HEK293T (cell line): ENCODE results near the gene PLEKHA7.

ENCODE experiments used
- CTCF ChIA-PET: fragments of 350-600 bp; formaldehyde crosslinking; extraction: SDS; loops from one replicate; lab custom pipeline; 2021; ENCODE audit warnings: antibody characterized with exemption, inconsistent platforms; lab: Yijun Ruan, JAX
- POLR2A ChIA-PET: fragments of 350-600 bp; formaldehyde crosslinking; extraction: SDS; loops from one replicate; lab custom pipeline; 2020; ENCODE audit warnings: antibody characterized with exemption, inconsistent platforms; lab: Yijun Ruan, JAX
- DNase-seq: peaks from one replicate; pipeline ENCODE4 v3.0.0; 2012; ENCODE audit warnings: mixed read lengths; ENCODE audit errors: extremely low spot score
- ARNT ChIP-seq: fragments of 450-650 bp; IDR thresholded peaks from 2 replicates; pipeline ENCODE4 v1.6.1; 2017; ENCODE audit warnings: mild to moderate bottlenecking
- BHLHE40 ChIP-seq: fragments of 450-650 bp; IDR thresholded peaks from 2 replicates; pipeline ENCODE4 v1.6.1; 2016; ENCODE audit warnings: mild to moderate bottlenecking, moderate library complexity, borderline replicate concordance
- CTBP1 ChIP-seq: fragments of 450-650 bp; IDR thresholded peaks from 2 replicates; pipeline ENCODE4 v1.6.1; 2016; ENCODE audit warnings: borderline replicate concordance
- ELF4 ChIP-seq: fragments of 450-650 bp; IDR thresholded peaks from 2 replicates; pipeline ENCODE4 v1.6.1; 2017; ENCODE audit warnings: antibody characterized with exemption
- FOXA1 ChIP-seq: fragments of 450-650 bp; IDR thresholded peaks from 2 replicates; pipeline ENCODE4 v1.6.1; 2016; ENCODE audit warnings: mild to moderate bottlenecking
- FOXK2 ChIP-seq: fragments of 450-650 bp; IDR thresholded peaks from 2 replicates; pipeline ENCODE4 v1.6.1; 2016; ENCODE audit warnings: mild to moderate bottlenecking
- FOXM1 ChIP-seq: fragments of 450-650 bp; IDR thresholded peaks from 2 replicates; pipeline ENCODE4 v1.6.1; 2017; ENCODE audit warnings: mild to moderate bottlenecking, borderline replicate concordance
- HDGF ChIP-seq: fragments of 450-650 bp; IDR thresholded peaks from 2 replicates; pipeline ENCODE4 v1.6.1; 2017; ENCODE audit warnings: antibody characterized with exemption, borderline replicate concordance
- L3MBTL2 ChIP-seq: fragments of 450-650 bp; conservative IDR thresholded peaks from 2 replicates; pipeline ENCODE4 v1.6.1; 2016; ENCODE audit warnings: mild to moderate bottlenecking
- LEF1 ChIP-seq: fragments of 450-650 bp; IDR thresholded peaks from 2 replicates; pipeline ENCODE4 v1.6.1; 2017; ENCODE audit warnings: mild to moderate bottlenecking, borderline replicate concordance
- NFRKB ChIP-seq: fragments of 450-650 bp; IDR thresholded peaks from 2 replicates; pipeline ENCODE4 v1.6.1; 2016; ENCODE audit warnings: mild to moderate bottlenecking, moderate library complexity
- PKNOX1 ChIP-seq: fragments of 450-650 bp; IDR thresholded peaks from 2 replicates; pipeline ENCODE4 v1.6.1; 2016
- SP1 ChIP-seq: fragments of 450-650 bp; IDR thresholded peaks from 2 replicates; pipeline ENCODE4 v1.6.1; 2017
- SUZ12 ChIP-seq: fragments of 450-650 bp; IDR thresholded peaks from 2 replicates; pipeline ENCODE4 v1.6.1; 2016; ENCODE audit warnings: mild to moderate bottlenecking
- TARDBP ChIP-seq: fragments of 450-650 bp; IDR thresholded peaks from 2 replicates; pipeline ENCODE4 v1.6.1; 2016
- ZNF384 ChIP-seq: fragments of 450-650 bp; IDR thresholded peaks from 2 replicates; pipeline ENCODE4 v1.6.1; 2016

The PLEKHA7 gene

DNA sequence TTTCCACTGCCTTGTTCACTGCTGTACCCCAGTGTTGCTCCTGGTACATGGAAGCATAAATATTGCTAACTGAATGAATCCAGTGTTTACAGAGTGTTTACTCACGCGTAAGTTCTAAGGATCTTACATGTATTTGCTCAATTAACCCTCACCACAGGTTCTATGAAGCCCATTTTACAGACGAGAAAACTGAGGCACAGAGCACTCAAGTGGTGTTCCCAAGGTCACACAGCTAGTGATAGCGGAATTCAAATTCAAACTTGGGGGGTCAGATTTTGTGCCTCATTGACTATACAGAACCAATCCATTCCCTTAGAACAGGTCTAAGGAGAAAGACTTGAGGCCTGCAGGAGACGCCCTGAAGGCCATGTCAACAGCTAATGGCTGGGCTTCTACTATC is 72.3 kb downstream of the PLEKHA7 start:
- ChIA-PET CTCF (interaction anchor here (1.5 kb wide), 1 partner anchor 121 kb away, joined by 4 read pairs; no protein-coding TSS in a partner anchor), POLR2A (interaction anchor here (1.1 kb wide), 1 partner anchor 72 kb away, joined by 3 read pairs; the partner anchor contains the start of gene PLEKHA7)
- no peak for DNase-seq
- no peak for TF ChIP-seq FOXK2
- no peak for TF ChIP-seq SUZ12
- no peak for TF ChIP-seq BHLHE40
- no peak for TF ChIP-seq PKNOX1
- TF ChIP-seq ELF4, result no peak
- no peak for TF ChIP-seq FOXM1
- TF ChIP-seq SP1, result no peak
- TF ChIP-seq ZNF384, result no peak
- no peak for TF ChIP-seq TARDBP
- no peak for TF ChIP-seq LEF1
- no peak for TF ChIP-seq HDGF
- TF ChIP-seq CTBP1, result no peak
- TF ChIP-seq ARNT, result no peak
- TF ChIP-seq NFRKB, result no peak
- TF ChIP-seq FOXA1, result no peak

DNA sequence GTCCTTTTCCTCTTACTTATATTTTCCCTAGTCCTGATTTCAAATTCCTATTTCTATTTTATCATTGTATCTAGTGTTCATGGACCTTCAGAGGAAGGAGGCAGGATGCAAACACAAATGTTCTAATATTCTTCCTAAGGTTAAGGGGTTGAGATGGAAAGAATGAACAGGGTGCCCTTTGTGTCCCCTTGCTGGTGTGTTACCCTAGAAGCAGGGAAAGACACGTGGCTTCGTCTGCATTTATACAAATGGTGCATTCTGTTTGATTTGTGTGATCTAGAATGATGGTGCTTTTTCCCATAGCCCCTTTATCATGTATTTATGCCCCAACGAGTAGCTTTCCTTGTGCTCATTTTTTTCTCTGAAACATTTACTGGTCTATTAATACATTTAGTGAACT is 76.2 kb downstream of the PLEKHA7 start:
- DNase-seq, result no peak
- ChIA-PET CTCF (no interaction called here), POLR2A (no interaction called here)
- no peak for TF ChIP-seq SUZ12
- no peak for TF ChIP-seq FOXK2
- TF ChIP-seq ARNT, result no peak
- no peak for TF ChIP-seq LEF1
- no peak for TF ChIP-seq NFRKB
- TF ChIP-seq L3MBTL2, result no peak
- TF ChIP-seq PKNOX1, result no peak
- TF ChIP-seq FOXM1, result no peak
- TF ChIP-seq CTBP1, result no peak
- TF ChIP-seq ELF4, result no peak
- TF ChIP-seq BHLHE40, result no peak
- no peak for TF ChIP-seq SP1
- TF ChIP-seq HDGF, result no peak
- TF ChIP-seq FOXA1, result no peak
- TF ChIP-seq ZNF384, result no peak
- no peak for TF ChIP-seq TARDBP

- no peak for DNase-seq
- CTCF ChIA-PET, result interaction anchor here (0.6 to 0.9 kb wide), 3 partner anchors 55 to 127 kb away, joined by 3 to 5 read pairs (median 3); no protein-coding TSS in a partner anchor
- TF ChIP-seq NFRKB (no peak), L3MBTL2 (no peak), ZNF384 (no peak), SUZ12 (no peak), BHLHE40 (no peak), TARDBP (no peak), ARNT (no peak), ELF4 (no peak), FOXK2 (no peak)
- POLR2A ChIA-PET, result interaction anchor here (0.6 kb wide), 1 partner anchor 15 kb away, joined by 3 read pairs; no protein-coding TSS in a partner anchor
Observed at GRCh38 chr11:16936643-16937042, 77.6 kb downstream of the PLEKHA7 start.

DNA sequence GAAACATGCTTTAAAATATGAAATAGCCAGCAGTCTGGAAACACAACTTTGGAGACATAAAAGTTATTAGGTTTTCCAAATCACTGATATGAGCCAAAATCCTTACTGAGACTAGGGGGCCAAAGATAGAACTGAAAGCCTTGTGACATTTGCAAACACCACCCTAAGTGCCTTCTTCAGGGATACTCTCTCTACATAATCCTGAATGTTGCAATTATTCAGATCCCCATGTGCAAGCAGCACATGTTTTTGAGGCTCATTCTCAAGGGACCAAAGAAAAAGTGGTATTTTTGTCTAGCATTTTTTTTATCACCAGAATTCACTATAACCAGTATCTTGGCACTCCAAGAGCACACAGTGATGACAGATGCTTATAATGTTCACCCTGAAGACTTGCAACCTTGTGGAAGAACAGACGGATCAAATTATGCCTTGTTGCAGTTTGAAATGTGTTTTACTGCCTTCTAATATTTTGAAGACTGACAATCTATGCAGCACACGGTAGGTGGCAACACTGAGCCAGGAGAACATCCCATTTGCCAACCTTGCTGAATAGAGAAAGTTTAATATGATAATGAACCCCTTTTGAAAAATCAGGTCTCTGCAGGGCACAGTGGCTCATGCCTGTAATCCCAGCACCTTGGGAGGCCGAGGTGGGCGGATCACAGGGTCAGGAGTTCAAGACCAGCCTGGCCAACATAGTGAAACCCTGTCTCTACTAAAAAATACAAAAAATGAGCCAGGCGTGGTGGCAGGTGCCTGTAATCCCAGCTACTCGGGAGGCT is 78.5 kb downstream of the PLEKHA7 start:
- POLR2A ChIA-PET, result no interaction called here
- no peak for TF ChIP-seq ZNF384
- no peak for TF ChIP-seq FOXA1
- TF ChIP-seq SP1, result no peak
- no peak for TF ChIP-seq BHLHE40
- no peak for TF ChIP-seq CTBP1
- TF ChIP-seq SUZ12, result no peak
- TF ChIP-seq ARNT, result no peak
- TF ChIP-seq HDGF, result no peak
- TF ChIP-seq NFRKB, result no peak
- CTCF ChIA-PET, result interaction anchor here (0.6 to 0.9 kb wide), 2 partner anchors 126 to 142 kb away, joined by 3 read pairs; no protein-coding TSS in a partner anchor
- DNase-seq, result peak; percentile 60

GRCh38 chr11:16933756-16934603 is 80.2 kb downstream of the PLEKHA7 start:
- TF ChIP-seq ELF4, result no peak
- POLR2A ChIA-PET, result no interaction called here
- no peak for DNase-seq
- CTCF ChIA-PET, result interaction anchor here (1.0 kb wide), 1 partner anchor 9 kb away, joined by 3 read pairs; no protein-coding TSS in a partner anchor

DNA sequence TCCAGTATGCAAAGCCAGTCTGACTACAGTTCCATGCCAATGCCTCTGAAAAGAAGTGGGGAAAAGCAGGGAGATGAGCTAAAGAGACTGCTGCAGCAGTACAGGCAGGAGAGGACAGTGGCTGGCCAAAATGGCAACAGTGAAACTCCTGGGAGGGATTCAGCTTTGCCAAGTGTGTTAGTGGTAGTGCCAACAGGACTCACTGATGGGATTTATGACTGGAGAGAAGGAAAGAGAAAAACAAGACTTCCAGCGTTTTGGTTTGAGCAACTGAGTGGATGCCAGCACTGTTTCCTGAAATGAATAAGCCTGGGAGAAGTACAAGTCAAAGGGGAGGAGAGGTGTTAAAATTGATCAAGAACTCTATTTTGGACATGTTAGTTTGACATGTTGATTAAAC is 80.9 kb downstream of the PLEKHA7 start:
- ChIA-PET CTCF (no interaction called here), POLR2A (no interaction called here)
- TF ChIP-seq NFRKB (no peak), ARNT (no peak), ELF4 (no peak), ZNF384 (no peak), LEF1 (no peak)
- no peak for DNase-seq
